Activated CD8-positive, alpha-beta T cell treated with anti-CD3 and anti-CD28 coated beads, Interleukin-2, amount 10 ng/mL, durations not matched to agents 7 days and 5 days (primary cell): Measurements from ENCODE around the gene TOX4. TPM values are rescaled to one million over a fixed set of nuclear protein-coding genes. Genes with fewer than 3 reads are reported as not detected.

Experiments
- ATAC-seq: fragments of 150-1000 bp; cut with Tn5 transposase; one replicate; pipeline ENCODE4 v1.10.0; 2021; ENCODE audit warnings: moderate library complexity
- CTCF ChIA-PET: fragments of 350-600 bp; sonication (Branson Sonifier 250); formaldehyde crosslinking; loops from one replicate; lab custom pipeline; 2021; ENCODE audit warnings: antibody characterized with exemption; lab: Charles Lee
- POLR2A ChIA-PET: fragments of 350-600 bp; sonication (Branson Sonifier 250); formaldehyde crosslinking; loops from one replicate; lab custom pipeline; 2021; ENCODE audit warnings: antibody characterized with exemption; lab: Charles Lee
- DNase-seq: peaks from one replicate; pipeline ENCODE4 v3.0.0-alpha.2; 2020
- H3K27ac Mint-ChIP-seq: one replicate; pipeline ENCODE4 v1.8.0; 2021; ENCODE audit warnings: mild to moderate bottlenecking, mixed read lengths
- H3K27me3 Mint-ChIP-seq: one replicate; pipeline ENCODE4 v1.8.0; 2021; ENCODE audit warnings: low read depth, mixed read lengths
- H3K36me3 Mint-ChIP-seq: one replicate; pipeline ENCODE4 v1.8.0; 2021; ENCODE audit warnings: low read depth, mixed read lengths
- H3K4me1 Mint-ChIP-seq: one replicate; pipeline ENCODE4 v1.8.0; 2021; ENCODE audit warnings: low read depth, mixed read lengths
- H3K4me3 Mint-ChIP-seq: one replicate; pipeline ENCODE4 v1.8.0; 2021; ENCODE audit warnings: mild to moderate bottlenecking, mixed read lengths
- H3K9me3 Mint-ChIP-seq: one replicate; pipeline ENCODE4 v1.8.0; 2022; ENCODE audit warnings: mixed read lengths; ENCODE audit not compliant: insufficient read depth
- total RNA-seq, 2 experiments: library from RNA; stranded (reverse); gene quantifications; one replicate each; pipeline ENCODE4 v1.2.3, GENCODE V29; 2021

The TOX4 gene
- total RNA-seq, 2 experiments from 2014 or later = 66.2 to 71.1 TPM

DNA sequence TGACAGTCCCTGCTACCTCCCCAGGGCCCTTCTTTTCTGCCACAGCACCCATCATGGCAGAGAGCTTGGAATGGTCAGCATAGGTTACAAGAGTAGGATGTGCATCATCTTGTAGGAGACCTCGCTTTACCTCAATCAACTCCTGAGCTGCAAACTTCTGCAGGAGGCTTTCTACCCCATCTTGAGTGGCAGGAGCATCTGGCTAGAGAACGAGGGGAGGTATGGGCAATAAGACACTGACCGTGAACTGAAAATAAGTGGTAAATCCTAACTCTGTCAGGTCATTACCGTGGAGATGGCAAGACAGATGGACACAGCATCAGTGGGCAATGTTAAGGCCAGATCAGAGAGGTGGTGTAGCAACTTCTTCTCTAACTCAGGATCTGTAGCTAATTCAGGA lies 26.4 kb downstream of the TOX4 start:
- CTCF ChIA-PET = interaction anchor here (1.2 to 6.3 kb wide), 2 partner anchors 7 to 54 kb away, joined by 4 to 104 read pairs; partner anchors contain the start of gene METTL3
- Mint-ChIP-seq H3K27me3 (no peaks in the 10 kb centered on the region), H3K4me3 (no peak overlapping the region), H3K27ac (no peak overlapping the region), H3K4me1 (peaks cover 49% of the 10 kb centered on the region), H3K36me3 (peaks cover 68% of the 10 kb centered on the region), H3K9me3 (no peaks in the 10 kb centered on the region)
- peak; percentile 15 for DNase-seq
- ATAC-seq = no peak
- POLR2A ChIA-PET = no interaction called here

- DNase-seq (peak; percentile 55), ATAC-seq (peak; percentile 71)
- no peaks in the 10 kb centered on the region for H3K9me3 Mint-ChIP-seq
- H3K36me3 Mint-ChIP-seq = peaks cover 61% of the 10 kb centered on the region
- ChIA-PET CTCF (interaction anchor here (0.6 to 0.9 kb wide), 2 partner anchors 23 to 52 kb away, joined by 3 read pairs; no protein-coding TSS in a partner anchor), POLR2A (no interaction called here)
- peaks cover 44% of the 10 kb centered on the region for H3K4me1 Mint-ChIP-seq
- no peaks in the 10 kb centered on the region for H3K27me3 Mint-ChIP-seq
- H3K27ac Mint-ChIP-seq = peak overlapping the region; percentile 71
- H3K4me3 Mint-ChIP-seq = peak overlapping the region; percentile 15
These were observed 28.1 kb downstream of the TOX4 start for GRCh38 chr14:21505012-21505553.

DNA sequence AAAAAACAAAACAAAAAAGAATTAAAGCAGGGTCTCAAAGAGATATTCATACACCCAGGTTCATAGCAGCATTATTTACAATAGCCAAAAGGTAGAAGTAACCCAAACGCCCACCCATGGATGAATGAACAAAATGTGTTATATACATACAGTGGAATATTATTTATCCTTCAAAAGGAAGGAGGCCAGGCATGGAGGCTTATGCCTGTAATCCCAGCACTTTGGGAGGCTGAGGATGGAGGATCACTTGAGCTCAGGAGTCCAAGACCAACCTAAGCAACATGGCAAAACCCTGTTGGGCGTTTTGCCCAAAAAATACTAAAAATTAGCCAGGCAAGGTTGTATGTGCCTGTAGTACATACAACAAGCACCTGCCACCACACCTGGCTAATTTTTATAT lies 29.6 kb downstream of the TOX4 start:
- Mint-ChIP-seq H3K4me1 (peaks cover 46% of the 10 kb centered on the region), H3K9me3 (no peaks in the 10 kb centered on the region), H3K27ac (no peak overlapping the region), H3K27me3 (no peaks in the 10 kb centered on the region), H3K36me3 (peaks cover 53% of the 10 kb centered on the region), H3K4me3 (no peak overlapping the region)
- ATAC-seq (no peak), DNase-seq (no peak)
- ChIA-PET CTCF (no interaction called here), POLR2A (no interaction called here)

- ATAC-seq = no peak
- H3K4me3 Mint-ChIP-seq = peak overlapping the region; percentile 96
- ChIA-PET POLR2A (interaction anchor here (0.7 to 2.7 kb wide), 6 partner anchors 8 to 53 kb away, joined by 3 to 21 read pairs (median 7); partner anchors contain the start of genes RAB2B, SALL2 and TOX4), CTCF (interaction anchor here (1.0 to 7.5 kb wide), 3 partner anchors 9 to 46 kb away, joined by 3 to 104 read pairs (median 20); partner anchors contain the start of genes RAB2B and TOX4)
- H3K27ac Mint-ChIP-seq = peak overlapping the region; percentile 99
- H3K9me3 Mint-ChIP-seq = no peaks in the 10 kb centered on the region
- peaks cover 37% of the 10 kb centered on the region for H3K36me3 Mint-ChIP-seq
- H3K27me3 Mint-ChIP-seq = peaks cover 5% of the 10 kb centered on the region
- peak; percentile 13 for DNase-seq
- H3K4me1 Mint-ChIP-seq = peaks cover 42% of the 10 kb centered on the region
These were observed 32.6 kb downstream of the TOX4 start for GRCh38 chr14:21509432-21510143.

GRCh38 chr14:21510735-21511657 lies 34.0 kb downstream of the TOX4 start, which contains the start of gene METTL3:
Gene METTL3 (minus strand): TSS chr14:21511340. CDS start chr14:21511223, 117 bp downstream.
- peak; percentile 99 for ATAC-seq
- POLR2A ChIA-PET = interaction anchor here (0.6 to 2.7 kb wide), 17 partner anchors 8 to 1496 kb away, joined by 3 to 21 read pairs (median 4); partner anchors contain the start of genes CHD8, RAB2B, SALL2 and SUPT16H
- peaks cover 32% of the 10 kb centered on the region for H3K4me1 Mint-ChIP-seq

GRCh38 chr14:21514341-21514740 lies 37.3 kb downstream of the TOX4 start:
- Mint-ChIP-seq H3K4me1 (peaks cover 16% of the 10 kb centered on the region), H3K27ac (no peak overlapping the region), H3K36me3 (peaks cover 12% of the 10 kb centered on the region), H3K4me3 (no peak overlapping the region), H3K27me3 (peaks cover 15% of the 10 kb centered on the region), H3K9me3 (no peaks in the 10 kb centered on the region)
- DNase-seq = no peak
- no peak for ATAC-seq
- POLR2A ChIA-PET = no interaction called here
- CTCF ChIA-PET = interaction anchor here (0.7 to 7.5 kb wide), 3 partner anchors 10 to 14 kb away, joined by 3 to 104 read pairs (median 3); partner anchors contain the start of gene SALL2

More at GRCh38 chr14:21510735-21511657, 34.0 kb downstream of the TOX4 start, which contains the start of gene METTL3:
- CTCF ChIA-PET = interaction anchor here (0.8 to 7.5 kb wide), 7 partner anchors 10 to 46 kb away, joined by 4 to 104 read pairs (median 5); partner anchors contain the start of genes RAB2B, SALL2 and TOX4
- Mint-ChIP-seq H3K4me3 (peak within 1 kb of the TSS; percentile 96), H3K36me3 (peaks cover 33% of the 10 kb centered on the region), H3K27me3 (peaks cover 6% of the 10 kb centered on the region), H3K9me3 (no peaks in the 10 kb centered on the region), H3K27ac (peak within 1 kb of the TSS; percentile 99)
- peak; percentile 97 for DNase-seq

- DNase-seq (no peak), ATAC-seq (no peak)
- H3K4me1 Mint-ChIP-seq = peaks cover 4% of the 10 kb centered on the region
- ChIA-PET CTCF (interaction anchor here (1.6 kb wide), 1 partner anchor 20 kb away, joined by 9 read pairs; no protein-coding TSS in a partner anchor), POLR2A (interaction anchor here (1.4 kb wide), 1 partner anchor 8 kb away, joined by 4 read pairs; the partner anchor contains the start of gene METTL3)
- H3K4me3 Mint-ChIP-seq = no peak overlapping the region
- no peak overlapping the region for H3K27ac Mint-ChIP-seq
- H3K27me3 Mint-ChIP-seq = peaks cover 18% of the 10 kb centered on the region
- H3K36me3 Mint-ChIP-seq = no peaks in the 10 kb centered on the region
- H3K9me3 Mint-ChIP-seq = no peaks in the 10 kb centered on the region
These were observed 41.7 kb downstream of the TOX4 start for GRCh38 chr14:21518725-21519124.

- ChIA-PET POLR2A (no interaction called here), CTCF (interaction anchor here (2.7 kb wide), 1 partner anchor 22 kb away, joined by 9 read pairs; no protein-coding TSS in a partner anchor)
- H3K27ac Mint-ChIP-seq = no peak overlapping the region
- no peaks in the 10 kb centered on the region for H3K9me3 Mint-ChIP-seq
- no peak overlapping the region for H3K4me3 Mint-ChIP-seq
- H3K27me3 Mint-ChIP-seq = peaks cover 13% of the 10 kb centered on the region
- peaks cover 10% of the 10 kb centered on the region for H3K4me1 Mint-ChIP-seq
- H3K36me3 Mint-ChIP-seq = no peaks in the 10 kb centered on the region
- no peak for DNase-seq
- no peak for ATAC-seq
These were observed 43.8 kb downstream of the TOX4 start for GRCh38 chr14:21520767-21521166.

GRCh38 chr14:21521501-21521900 lies 44.5 kb downstream of the TOX4 start:
- no peaks in the 10 kb centered on the region for H3K36me3 Mint-ChIP-seq
- H3K4me1 Mint-ChIP-seq = peaks cover 11% of the 10 kb centered on the region
- ChIA-PET CTCF (interaction anchor here (2.7 kb wide), 1 partner anchor 23 kb away, joined by 9 read pairs; no protein-coding TSS in a partner anchor), POLR2A (no interaction called here)
- no peak overlapping the region for H3K27ac Mint-ChIP-seq
- no peaks in the 10 kb centered on the region for H3K9me3 Mint-ChIP-seq
- ATAC-seq (no peak), DNase-seq (no peak)
- H3K27me3 Mint-ChIP-seq = peaks cover 13% of the 10 kb centered on the region
- no peak overlapping the region for H3K4me3 Mint-ChIP-seq

DNA sequence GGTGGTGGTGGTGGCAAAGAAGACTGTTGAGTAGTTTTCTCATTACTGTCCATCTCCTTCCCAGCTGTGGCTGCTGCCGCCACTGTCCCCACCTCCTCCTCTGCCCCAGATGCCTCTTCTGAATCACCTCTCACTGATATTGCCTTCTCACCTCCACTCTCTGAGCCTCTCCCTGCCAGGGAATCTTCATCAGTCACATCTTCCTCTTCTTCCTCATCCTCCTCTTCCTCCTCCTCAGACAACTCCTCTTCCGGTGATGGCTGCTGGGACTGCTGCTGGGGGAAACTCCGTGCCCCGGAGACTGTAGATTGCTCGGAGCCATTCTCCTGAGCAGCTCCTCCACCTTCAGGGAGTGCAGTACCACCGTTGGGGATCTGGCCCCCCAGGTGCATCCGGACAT lies 46.2 kb downstream of the TOX4 start:
- Mint-ChIP-seq H3K4me1 (peaks cover 20% of the 10 kb centered on the region), H3K27ac (no peak overlapping the region), H3K27me3 (peaks cover 11% of the 10 kb centered on the region), H3K4me3 (no peak overlapping the region), H3K9me3 (no peaks in the 10 kb centered on the region), H3K36me3 (no peaks in the 10 kb centered on the region)
- no peak for ATAC-seq
- ChIA-PET CTCF (interaction anchor here (1.1 to 1.6 kb wide), 3 partner anchors 10 to 58 kb away, joined by 3 to 5 read pairs (median 3); no protein-coding TSS in a partner anchor), POLR2A (interaction anchor here (1.2 kb wide), 1 partner anchor 13 kb away, joined by 6 read pairs; the partner anchor contains the start of gene METTL3)
- DNase-seq = no peak
